Measurements from ENCODE around the gene MOCS3.
"Not testable (repeated sequence)": the region's sequence is repeated elsewhere in the genome, so short reads cannot be mapped to it uniquely, and the experiment has no call there.

Gene MOCS3

DNA sequence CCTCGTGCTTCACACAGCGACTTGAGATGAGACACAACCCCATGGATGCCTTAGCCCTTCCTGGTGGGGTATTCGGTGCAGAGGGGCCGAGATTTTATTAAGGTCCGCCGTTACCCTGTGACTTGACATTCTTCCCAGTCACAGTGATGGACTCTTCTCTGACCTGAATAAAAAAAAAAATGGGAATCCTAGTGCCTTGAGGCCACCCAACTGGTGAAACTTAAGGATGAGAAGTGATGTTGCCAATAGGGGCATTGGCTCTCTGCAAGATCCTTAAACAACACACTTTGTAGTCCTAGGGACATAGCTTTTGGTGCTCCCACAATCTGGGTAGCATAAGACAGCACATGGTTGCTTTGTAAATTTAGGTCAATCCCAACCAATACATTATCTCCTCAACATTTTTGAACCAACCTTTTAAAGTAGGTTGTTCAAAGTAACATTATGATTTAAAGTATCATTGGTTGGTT, 26.6 kb upstream of the MOCS3 start:
- DNase-seq = no peak

DNA sequence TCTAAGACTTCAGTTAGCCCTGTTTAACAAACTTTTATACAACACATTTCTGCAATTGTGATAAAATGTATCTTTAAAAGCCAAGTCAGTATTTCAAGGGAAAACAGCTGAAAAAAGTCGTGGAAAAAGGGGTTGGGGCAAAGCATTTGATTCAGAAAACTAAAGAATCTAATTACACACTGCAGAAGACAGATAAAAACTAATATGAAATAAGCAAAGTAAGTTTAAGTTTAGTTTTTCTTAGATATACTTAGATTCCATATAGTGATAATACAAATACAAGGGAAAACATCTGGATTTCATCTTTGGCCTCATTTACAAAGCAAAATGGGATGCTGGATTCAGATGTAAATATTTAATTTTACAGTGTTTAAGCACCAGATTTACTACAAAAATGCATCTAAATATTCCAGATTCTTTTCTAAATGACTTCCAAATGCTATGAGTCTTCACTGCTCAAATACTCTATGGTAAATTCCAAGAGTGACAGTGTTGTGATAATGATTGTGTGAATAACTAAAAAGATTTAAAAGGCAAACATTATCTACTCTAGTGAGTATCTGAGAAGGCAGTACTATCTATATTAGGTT, 25.8 kb upstream of the MOCS3 start:
- no peak for DNase-seq

- no peak for DNase-seq
Observed at GRCh38 chr20:50933589-50933988, 25.0 kb upstream of the MOCS3 start.

DNA sequence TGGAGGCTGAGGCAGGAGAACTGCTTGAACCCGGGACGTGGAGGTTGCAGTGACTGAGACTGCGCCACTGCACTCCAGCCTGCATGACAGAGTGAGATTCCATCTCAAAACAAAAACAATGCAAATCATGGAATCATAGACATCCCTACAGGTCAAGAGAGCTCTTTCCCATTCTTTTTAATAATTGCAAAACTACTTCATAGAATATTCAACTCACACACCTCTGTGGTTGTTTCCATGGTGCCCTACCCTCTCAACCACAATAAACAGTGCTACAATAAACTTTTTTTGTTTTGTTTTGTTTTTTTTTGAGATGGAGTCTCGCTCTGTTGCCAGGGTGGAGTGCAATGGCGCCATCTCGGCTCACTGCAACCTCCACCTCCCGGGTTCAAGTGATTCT, 15.5 kb upstream of the MOCS3 start:
- no peak for DNase-seq

GRCh38 chr20:50948132-50948785, 10.4 kb upstream of the MOCS3 start:
- DNase-seq = no peak

DNA sequence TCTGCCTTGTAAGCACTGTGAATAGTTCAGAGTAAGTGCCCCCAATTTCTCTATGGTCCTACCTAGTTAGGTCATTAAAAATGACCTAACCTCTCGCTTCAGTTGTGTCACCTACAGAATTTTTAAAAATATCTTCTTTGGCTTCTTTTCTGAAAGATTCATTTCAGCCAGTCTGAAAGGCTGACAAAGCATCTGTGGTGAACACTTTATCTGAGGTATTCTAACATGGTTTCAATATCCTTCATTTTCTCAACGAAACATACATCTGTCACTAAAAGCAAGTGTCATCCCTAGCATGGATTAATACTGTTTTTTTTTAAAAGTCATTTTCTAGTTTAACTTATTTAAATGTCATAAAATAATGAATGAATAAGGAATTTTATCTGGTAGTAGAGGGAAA, 5.4 kb upstream of the MOCS3 start:
- no peak for DNase-seq

DNA sequence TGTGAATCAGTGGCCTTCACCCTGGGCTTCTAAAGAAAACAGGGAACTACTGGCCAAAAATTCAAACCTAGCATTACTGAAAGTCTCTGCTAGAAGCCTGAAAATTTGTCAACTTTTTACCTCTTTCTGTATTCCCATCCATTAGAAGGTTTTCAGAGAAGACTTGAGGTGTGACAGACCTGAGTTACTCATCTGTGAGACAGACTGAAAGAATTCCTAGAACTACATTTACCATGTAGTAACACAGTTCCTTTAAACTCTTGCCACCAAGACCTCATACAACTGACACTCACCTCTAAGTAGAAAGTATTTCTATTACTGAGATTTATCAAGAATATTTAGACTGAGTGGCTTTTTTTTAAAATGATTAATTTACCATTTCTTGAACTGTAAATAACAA, 4.8 kb upstream of the MOCS3 start:
- DNase-seq = no peak

DNA sequence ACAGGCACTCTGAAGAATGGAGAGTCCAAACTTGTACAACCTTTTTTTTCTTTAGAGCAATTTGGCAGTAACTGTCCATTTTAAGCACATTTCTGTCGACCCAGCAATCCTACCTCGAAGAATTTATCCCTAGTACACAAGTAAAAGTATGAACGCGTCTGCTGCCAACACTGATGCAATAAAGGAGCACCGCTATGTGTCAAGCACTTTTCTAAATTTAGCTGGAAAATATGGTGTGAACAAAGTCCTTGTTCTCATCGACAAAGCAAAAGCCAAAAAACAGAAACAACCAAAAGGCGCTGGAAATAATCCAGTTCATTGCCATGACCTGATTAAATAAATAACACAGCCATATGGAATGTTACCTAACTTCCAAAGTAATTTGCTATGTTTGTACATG, 1.3 kb upstream of the MOCS3 start:
- no peak for DNase-seq

- DNase-seq = peak; percentile 66
Observed at GRCh38 chr20:50957798-50958614, 612 bp upstream of the MOCS3 start, which contains the start of gene DPM1. Gene DPM1, minus strand, starts transcription at chr20:50958532. Its CDS starts 9 bp downstream, at chr20:50958523.

DNA sequence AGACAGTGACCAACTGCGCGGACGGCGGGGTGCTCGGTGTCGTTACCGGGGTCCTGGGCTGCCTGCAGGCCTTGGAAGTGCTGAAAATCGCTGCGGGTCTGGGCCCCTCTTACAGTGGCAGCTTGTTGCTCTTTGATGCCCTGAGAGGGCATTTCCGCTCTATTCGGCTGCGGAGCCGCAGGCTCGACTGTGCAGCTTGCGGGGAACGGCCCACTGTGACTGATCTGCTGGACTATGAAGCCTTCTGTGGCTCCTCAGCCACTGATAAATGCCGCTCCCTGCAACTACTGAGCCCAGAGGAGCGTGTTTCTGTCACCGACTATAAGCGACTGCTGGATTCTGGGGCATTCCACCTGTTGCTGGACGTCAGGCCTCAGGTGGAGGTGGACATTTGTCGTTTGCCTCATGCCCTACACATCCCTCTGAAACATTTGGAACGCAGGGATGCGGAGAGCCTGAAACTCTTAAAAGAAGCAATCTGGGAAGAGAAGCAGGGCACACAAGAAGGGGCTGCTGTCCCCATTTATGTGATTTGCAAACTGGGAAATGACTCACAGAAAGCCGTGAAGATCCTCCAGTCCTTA, 1.0 kb downstream of the MOCS3 start:
- DNase-seq = no peak

- DNase-seq = no peak
Observed at GRCh38 chr20:50967586-50967985, 9.0 kb downstream of the MOCS3 start.

DNA sequence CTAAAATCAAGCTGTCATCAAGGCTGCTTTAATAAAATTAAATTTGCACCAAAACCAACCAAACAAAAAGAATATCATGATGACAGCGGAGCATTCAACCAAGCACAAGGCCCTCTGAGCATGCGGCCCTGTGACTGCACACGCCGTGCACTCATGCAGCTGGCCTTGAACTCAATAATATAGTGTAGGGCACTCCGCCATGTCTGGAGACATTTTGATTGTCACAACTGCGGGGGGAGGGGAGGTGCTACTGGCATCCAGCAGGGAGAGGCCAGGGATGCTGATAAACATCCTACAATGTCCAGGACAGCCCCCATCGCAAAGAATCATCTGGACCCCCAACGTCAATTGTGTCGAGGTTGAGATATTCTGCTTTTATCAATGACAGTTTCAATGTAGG, 9.7 kb downstream of the MOCS3 start:
- no peak for DNase-seq

GRCh38 chr20:50969435-50969834, 10.8 kb downstream of the MOCS3 start:
- DNase-seq = no peak

DNA sequence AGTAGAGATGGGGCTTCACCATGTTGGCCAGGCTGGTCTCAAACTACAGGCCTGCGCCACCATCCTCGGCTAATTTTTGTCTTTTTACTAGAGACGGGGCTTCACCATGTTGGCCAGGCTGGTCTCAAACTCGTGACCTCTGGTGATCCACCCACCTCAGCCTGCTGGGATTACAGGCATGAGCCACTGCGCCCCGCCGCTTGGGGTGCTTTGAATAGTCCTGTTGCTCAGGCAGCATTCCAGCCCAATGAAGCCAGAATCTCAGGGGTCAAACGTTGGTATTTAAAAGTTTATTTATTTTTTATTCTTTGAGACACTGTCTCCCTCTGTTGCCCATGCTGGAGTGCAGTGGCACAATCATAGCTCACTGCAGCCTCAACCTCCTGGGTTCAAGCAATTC, 11.3 kb downstream of the MOCS3 start:
- no peak for DNase-seq

- no peak for DNase-seq
Observed at GRCh38 chr20:50975701-50976330, 17.2 kb downstream of the MOCS3 start.

DNA sequence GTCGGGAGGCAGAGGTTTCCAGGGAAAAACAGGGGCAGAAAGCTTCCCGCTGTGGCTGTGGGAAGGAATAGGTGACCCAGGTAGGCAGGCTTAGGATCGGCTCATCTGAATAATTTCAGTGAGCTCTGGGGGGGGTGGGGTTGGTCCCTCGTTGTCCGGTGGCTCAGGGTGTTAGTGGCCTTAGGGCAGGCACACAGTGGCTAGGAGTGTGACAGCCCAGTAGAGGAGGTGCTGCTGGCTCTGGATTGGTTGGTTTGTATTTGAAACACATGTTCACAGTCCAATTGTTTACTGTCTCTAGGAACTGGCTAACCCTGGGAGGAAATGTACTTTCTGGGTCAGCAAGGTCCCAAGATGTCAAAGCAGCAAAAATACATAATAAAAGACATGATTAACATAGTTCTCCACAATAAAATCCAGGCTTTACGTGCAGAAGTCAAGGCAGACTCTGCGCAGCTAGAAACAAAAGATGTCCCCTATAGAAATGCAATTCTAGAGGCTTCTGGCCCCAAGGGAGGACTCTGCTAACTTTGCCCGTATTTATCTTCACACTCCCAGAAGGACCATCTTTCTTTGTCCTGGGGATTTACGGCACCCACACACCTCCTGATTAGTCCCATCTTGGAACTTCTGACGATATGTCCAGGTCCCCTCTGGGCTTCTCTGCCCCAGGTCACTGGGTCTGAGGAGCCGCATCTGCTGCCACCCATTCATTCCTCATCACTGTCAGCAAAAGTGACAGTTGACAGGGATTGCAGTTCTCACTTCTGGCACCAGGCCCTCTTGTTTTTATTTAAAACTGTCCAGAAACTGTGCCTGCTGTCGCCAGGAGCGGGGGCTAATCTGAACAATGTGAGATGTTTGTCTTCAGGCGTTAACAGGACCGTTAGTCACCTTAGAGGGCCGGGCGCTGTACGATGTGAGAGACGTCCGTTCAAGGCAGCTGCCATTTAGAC, 18.7 kb downstream of the MOCS3 start:
- DNase-seq = no peak

GRCh38 chr20:50978533-50978932, 19.9 kb downstream of the MOCS3 start:
- DNase-seq = not testable (repeated sequence)

DNA sequence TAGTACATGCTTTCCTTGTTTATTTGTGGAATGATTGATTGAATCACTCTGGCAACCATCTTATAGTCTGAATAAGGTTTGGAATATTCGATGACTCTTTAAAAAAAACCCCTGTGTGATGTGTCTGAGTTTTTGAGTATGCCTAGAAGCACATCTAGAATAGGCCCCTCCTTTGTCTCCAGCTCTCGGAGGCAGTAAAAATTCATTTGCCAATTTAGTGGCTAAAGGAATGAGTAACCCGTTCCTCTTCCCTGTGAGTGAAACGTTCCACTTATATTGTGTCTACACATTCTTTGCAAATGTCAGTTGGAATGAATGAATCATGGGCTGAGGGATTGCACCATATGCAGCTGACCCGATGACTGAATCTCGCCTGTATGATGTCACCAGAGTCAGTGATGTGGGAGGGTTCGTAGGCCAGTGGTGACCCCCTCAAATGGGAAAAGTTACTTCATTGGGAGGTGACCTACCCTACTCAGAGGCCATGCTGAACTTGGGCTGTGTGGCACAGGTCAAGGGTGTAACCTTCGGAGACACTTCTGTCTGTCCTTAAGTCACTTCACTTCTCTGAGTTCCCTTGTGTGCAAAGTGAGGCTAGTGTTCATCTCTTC, 21.6 kb downstream of the MOCS3 start:
- DNase-seq = no peak

GRCh38 chr20:50980851-50981713, 22.5 kb downstream of the MOCS3 start:
- DNase-seq = no peak

DNA sequence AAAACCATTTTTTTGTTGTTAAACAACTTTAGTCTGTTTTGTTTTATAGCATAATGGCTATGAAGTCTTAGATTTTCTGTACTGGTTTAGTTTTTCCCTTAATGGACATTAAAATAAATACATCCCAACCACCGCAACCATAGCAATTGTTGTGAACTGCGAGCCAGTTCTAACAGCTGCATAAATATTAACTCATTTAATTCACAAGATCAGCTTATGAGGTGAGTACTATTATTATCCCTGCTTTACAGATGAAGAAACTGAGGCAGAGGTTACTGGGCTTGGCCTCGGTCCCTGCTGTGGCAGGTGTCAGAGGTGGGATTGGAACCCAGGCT, 23.1 kb downstream of the MOCS3 start:
- DNase-seq = no peak

GRCh38 chr20:50982363-50982762, 23.7 kb downstream of the MOCS3 start:
- DNase-seq = no peak
